ENCODE results near the gene BOLA2B. TPM values are rescaled to one million over a fixed set of nuclear protein-coding genes. Genes with fewer than 3 reads are reported as not detected.
A peak's percentile ranks its signal among the peaks of the same experiment; 100 is the strongest.
"Not testable (repeated sequence)": the region's sequence is repeated elsewhere in the genome, so short reads cannot be mapped to it uniquely, and the experiment has no call there.

Gene BOLA2B
- total and polyA plus RNA-seq, 9 of the 15 experiments (the other 6 are each of a cell fraction or from before 2014, with no cell fraction given) = 43.9 to 613 (median 181) TPM

GRCh38 chr16:30197001-30197400 lies 3.5 kb upstream of the BOLA2B start:
- in situ Hi-C loops (cut with MboI) = loop anchor here (10.0 kb wide), 1 partner anchor 208 kb away; the partner anchor contains the start of gene ZNF771
- H3K9me1 ChIP-seq (ENCODE audit: control insufficient read depth, insufficient read depth, low read length); intact Hi-C loops (cut with micrococcal nuclease); H3K36me3 ChIP-seq (ENCODE audit: control insufficient read depth, insufficient read depth, low read length); FAIRE-seq; H3K79me2 ChIP-seq (ENCODE audit: control insufficient read depth, insufficient read depth, low read length); H4K20me1 ChIP-seq (replicated peaks; ENCODE audit: control insufficient read depth, insufficient read depth, low read length); ATAC-seq; H3K27me3 ChIP-seq (ENCODE audit: control insufficient read depth in 2 of 2, insufficient read depth in 2 of 2, low read length in 2 of 2); POLR2A ChIA-PET; H3K4me3 ChIP-seq; CTCF ChIA-PET (ENCODE audit: low intra/inter-chr PET ratio); H3K27ac ChIP-seq (ENCODE audit: extremely low read depth, low read depth, low read length); H3K4me2 ChIP-seq (ENCODE audit: insufficient read depth, low read length); H3K9me3 ChIP-seq (replicated peaks; ENCODE audit: control insufficient read depth, insufficient read depth, low read depth, low read length); H3K9ac ChIP-seq (ENCODE audit: insufficient read depth in 1 of 2, low read depth in 2 of 2, low read length in 2 of 2); BruUV-seq (replicated peaks); H3K4me1 ChIP-seq (replicated peaks in 1 of 2; ENCODE audit: control insufficient read depth in 2 of 2, insufficient read depth in 2 of 2, low read length in 2 of 2); H2AFZ ChIP-seq (ENCODE audit: low read depth, low read length); DNase-seq (ENCODE audit: extremely low read depth in 1 of 4, low spot score in 3 of 4): not testable (repeated sequence)
- 29% methylated on average over 1 of the region's 2 CpGs for WGBS (ENCODE audit: insufficient coverage, low coverage, missing lambda C conversion rate)

- 42% methylated on average over 9 of the region's 60 CpGs for WGBS (ENCODE audit: insufficient coverage, low coverage, missing lambda C conversion rate)
- intact Hi-C loops (cut with micrococcal nuclease); H3K36me3 ChIP-seq (ENCODE audit: control insufficient read depth, insufficient read depth, low read length); H3K27me3 ChIP-seq (ENCODE audit: control insufficient read depth in 2 of 2, insufficient read depth in 2 of 2, low read length in 2 of 2); DNase-seq (ENCODE audit: extremely low read depth in 1 of 4, low spot score in 3 of 4); H3K4me1 ChIP-seq (replicated peaks in 1 of 2; ENCODE audit: control insufficient read depth in 2 of 2, insufficient read depth in 2 of 2, low read length in 2 of 2); CTCF ChIA-PET (ENCODE audit: low intra/inter-chr PET ratio); H3K27ac ChIP-seq (ENCODE audit: extremely low read depth, low read depth, low read length); H4K20me1 ChIP-seq (replicated peaks; ENCODE audit: control insufficient read depth, insufficient read depth, low read length); H3K79me2 ChIP-seq (ENCODE audit: control insufficient read depth, insufficient read depth, low read length); H3K9me3 ChIP-seq (replicated peaks; ENCODE audit: control insufficient read depth, insufficient read depth, low read depth, low read length); H3K4me3 ChIP-seq; H3K9me1 ChIP-seq (ENCODE audit: control insufficient read depth, insufficient read depth, low read length); H2AFZ ChIP-seq (ENCODE audit: low read depth, low read length); POLR2A ChIA-PET: not testable (repeated sequence)
- TSS peak; percentile 96 for BruUV-seq (replicated peaks)
- TF ChIP-seq POLR2G (IDR thresholded peaks at IDR 0.05; ENCODE audit: low read depth, low read length) = 0 out of 2 replicates have a peak, but pooled peaks have one; percentile 27
- ATAC-seq (peak; percentile 88), FAIRE-seq (peak; percentile 63)
- in situ Hi-C loops (cut with MboI) = loop anchor here (10.0 kb wide), 1 partner anchor 210 kb away; the partner anchor contains the start of gene ZNF771
- peak overlapping the region; percentile 41; the same call in 1 of the 2 replicates for H3K4me2 ChIP-seq (ENCODE audit: insufficient read depth, low read length)
- peak overlapping the region in 1 of 2 experiments; percentile 68; a peak in 1 of 4 replicates for H3K9ac ChIP-seq (ENCODE audit: insufficient read depth in 1 of 2, low read depth in 2 of 2, low read length in 2 of 2)
These were observed 883 bp upstream of the BOLA2B start for GRCh38 chr16:30194172-30194925.

- peak; percentile 89 for FAIRE-seq
- H3K36me3 ChIP-seq (ENCODE audit: control insufficient read depth, insufficient read depth, low read length); H3K9me3 ChIP-seq (replicated peaks; ENCODE audit: control insufficient read depth, insufficient read depth, low read depth, low read length); DNase-seq (ENCODE audit: extremely low read depth in 1 of 4, low spot score in 3 of 4); H3K27me3 ChIP-seq (ENCODE audit: control insufficient read depth in 2 of 2, insufficient read depth in 2 of 2, low read length in 2 of 2); intact Hi-C loops (cut with micrococcal nuclease); BruUV-seq (replicated peaks); H2AFZ ChIP-seq (ENCODE audit: low read depth, low read length); H3K4me1 ChIP-seq (replicated peaks in 1 of 2; ENCODE audit: control insufficient read depth in 2 of 2, insufficient read depth in 2 of 2, low read length in 2 of 2); H3K9ac ChIP-seq (ENCODE audit: insufficient read depth in 1 of 2, low read depth in 2 of 2, low read length in 2 of 2); H3K9me1 ChIP-seq (ENCODE audit: control insufficient read depth, insufficient read depth, low read length); H4K20me1 ChIP-seq (replicated peaks; ENCODE audit: control insufficient read depth, insufficient read depth, low read length); POLR2A ChIA-PET; H3K4me3 ChIP-seq; CTCF ChIA-PET (ENCODE audit: low intra/inter-chr PET ratio); H3K79me2 ChIP-seq (ENCODE audit: control insufficient read depth, insufficient read depth, low read length); H3K27ac ChIP-seq (ENCODE audit: extremely low read depth, low read depth, low read length); H3K4me2 ChIP-seq (ENCODE audit: insufficient read depth, low read length): not testable (repeated sequence)
- in situ Hi-C loops (cut with MboI) = loop anchor here (10.0 kb wide), 1 partner anchor 212 kb away; the partner anchor contains the start of gene ZNF771
- no CpG with 5 or more reads among the region's 21 CpGs for WGBS (ENCODE audit: insufficient coverage, low coverage, missing lambda C conversion rate)
- peak; percentile 70 for ATAC-seq
These were observed 368 bp downstream of the BOLA2B start for GRCh38 chr16:30193098-30193497.
